Activated T-cell treated with anti-CD3 and anti-CD28 coated beads, Interleukin-2, amount 50 U/mL, for 72 hours (primary cell): Measurements from ENCODE around the gene LRRC43. TPM values are rescaled to one million over a fixed set of nuclear protein-coding genes. Genes with fewer than 3 reads are reported as not detected.
A peak's percentile ranks its signal among the peaks of the same experiment; 100 is the strongest.

Experiments
- ATAC-seq, 2 donors: fragments of 150-1000 bp; cut with Tn5 transposase; replicated peaks in 1 of 2; 2 replicates each; pipeline ENCODE4 v1.10.0; 2021; ENCODE audit warnings: moderate library complexity in 2 of 2, mild to moderate bottlenecking in 1 of 2
- DNase-seq, 2 donors: peaks; one replicate each; pipeline ENCODE4 v3.0.0; 2021 to 2022; ENCODE audit warnings: mixed read lengths in 1 of 2
- H3K27ac Mint-ChIP-seq: one replicate; pipeline ENCODE4 v1.8.0; 2022; ENCODE audit warnings: mild to moderate bottlenecking, moderate library complexity, mixed read lengths
- H3K27me3 Mint-ChIP-seq: one replicate; pipeline ENCODE4 v1.8.0; 2022; ENCODE audit warnings: low read depth, mixed read lengths
- H3K36me3 Mint-ChIP-seq, 2 donors: one replicate each; pipeline ENCODE4 v1.8.0; 2022; ENCODE audit warnings: mixed read lengths in 2 of 2, mild to moderate bottlenecking in 1 of 2; ENCODE audit not compliant: insufficient read depth in 2 of 2
- H3K4me1 Mint-ChIP-seq: one replicate; pipeline ENCODE4 v1.8.0; 2022; ENCODE audit warnings: low read depth, mixed read lengths
- H3K4me3 Mint-ChIP-seq, 2 donors: one replicate each; pipeline ENCODE4 v1.8.0; 2022; ENCODE audit warnings: mild to moderate bottlenecking in 2 of 2, mixed read lengths in 2 of 2, moderate library complexity in 2 of 2
- H3K9me3 Mint-ChIP-seq, 2 donors: one replicate each; pipeline ENCODE4 v1.8.0; 2022; ENCODE audit warnings: mixed read lengths in 2 of 2
- total RNA-seq, 2 donors: library from RNA; stranded (reverse); gene quantifications; one replicate each; pipeline ENCODE4 v1.2.3, GENCODE V29; 2022

The LRRC43 gene
- total RNA-seq = 1 to 10 TPM in 1 of 2 donors, under 1 TPM in 1; 0.74 to 1.2 TPM

- H3K27me3 Mint-ChIP-seq = peaks cover 18% of the 10 kb centered on the region
- H3K36me3 Mint-ChIP-seq = no peaks in the 10 kb centered on the region
- no peaks in the 10 kb centered on the region for H3K9me3 Mint-ChIP-seq
- H3K27ac Mint-ChIP-seq = no peak within 1 kb of the TSS
- ATAC-seq (peak; percentile 86 to 92), DNase-seq (peak; percentile 48 to 58)
- peaks cover 11% of the 10 kb centered on the region for H3K4me1 Mint-ChIP-seq
- H3K4me3 Mint-ChIP-seq = peak within 1 kb of the TSS; percentile 78 to 81
These were observed at the start of gene LRRC43 for GRCh38 chr12:122182887-122183587. Gene LRRC43 (plus strand): TSS chr12:122183123. CDS start chr12:122183145, 22 bp downstream.

- H3K27me3 Mint-ChIP-seq = no peaks in the 10 kb centered on the region
- no peaks in the 10 kb centered on the region for H3K9me3 Mint-ChIP-seq
- H3K36me3 Mint-ChIP-seq = peaks cover 0 to 2% of the 10 kb centered on the region in 2 donors
- ATAC-seq = no peak
- H3K4me1 Mint-ChIP-seq = no peaks in the 10 kb centered on the region
- no peak overlapping the region for H3K4me3 Mint-ChIP-seq
- DNase-seq = no peak
- no peak overlapping the region for H3K27ac Mint-ChIP-seq
These were observed 49.6 kb upstream of the LRRC43 start for GRCh38 chr12:122133192-122133950.

- DNase-seq (no peak), ATAC-seq (no peak)
- Mint-ChIP-seq H3K9me3 (no peaks in the 10 kb centered on the region), H3K4me1 (no peaks in the 10 kb centered on the region), H3K27ac (no peak overlapping the region), H3K27me3 (no peaks in the 10 kb centered on the region), H3K4me3 (no peak overlapping the region), H3K36me3 (peaks cover 0 to 2% of the 10 kb centered on the region in 2 donors)
These were observed 47.4 kb upstream of the LRRC43 start for GRCh38 chr12:122135437-122136031.

- ATAC-seq (no peak), DNase-seq (no peak)
- Mint-ChIP-seq H3K4me1 (no peaks in the 10 kb centered on the region), H3K36me3 (no peaks in the 10 kb centered on the region), H3K9me3 (no peaks in the 10 kb centered on the region), H3K27me3 (no peaks in the 10 kb centered on the region), H3K4me3 (no peak overlapping the region), H3K27ac (no peak overlapping the region)
These were observed 45.7 kb upstream of the LRRC43 start for GRCh38 chr12:122137229-122137628.

GRCh38 chr12:122137681-122138080, 45.2 kb upstream of the LRRC43 start:
- Mint-ChIP-seq H3K4me1 (no peaks in the 10 kb centered on the region), H3K27ac (no peak overlapping the region), H3K4me3 (no peak overlapping the region), H3K36me3 (no peaks in the 10 kb centered on the region), H3K9me3 (no peaks in the 10 kb centered on the region), H3K27me3 (no peaks in the 10 kb centered on the region)
- DNase-seq (no peak), ATAC-seq (no peak)

GRCh38 chr12:122138181-122138580, 44.7 kb upstream of the LRRC43 start:
- Mint-ChIP-seq H3K9me3 (no peaks in the 10 kb centered on the region), H3K4me1 (no peaks in the 10 kb centered on the region), H3K27me3 (no peaks in the 10 kb centered on the region), H3K36me3 (no peaks in the 10 kb centered on the region), H3K27ac (no peak overlapping the region), H3K4me3 (no peak overlapping the region)
- DNase-seq = no peak
- ATAC-seq = no peak

GRCh38 chr12:122138616-122139015, 44.3 kb upstream of the LRRC43 start:
- Mint-ChIP-seq H3K36me3 (no peaks in the 10 kb centered on the region), H3K9me3 (no peaks in the 10 kb centered on the region), H3K27ac (no peak overlapping the region), H3K4me1 (no peaks in the 10 kb centered on the region), H3K4me3 (no peak overlapping the region), H3K27me3 (no peaks in the 10 kb centered on the region)
- ATAC-seq = no peak
- DNase-seq = no peak

GRCh38 chr12:122139266-122139665, 43.7 kb upstream of the LRRC43 start:
- Mint-ChIP-seq H3K9me3 (no peaks in the 10 kb centered on the region), H3K27me3 (no peaks in the 10 kb centered on the region), H3K4me3 (no peak overlapping the region), H3K36me3 (no peaks in the 10 kb centered on the region), H3K4me1 (no peaks in the 10 kb centered on the region), H3K27ac (no peak overlapping the region)
- DNase-seq (no peak), ATAC-seq (no peak)

- DNase-seq = no peak
- H3K27me3 Mint-ChIP-seq = no peaks in the 10 kb centered on the region
- no peak overlapping the region for H3K4me3 Mint-ChIP-seq
- no peak for ATAC-seq
- H3K4me1 Mint-ChIP-seq = no peaks in the 10 kb centered on the region
- H3K9me3 Mint-ChIP-seq = no peaks in the 10 kb centered on the region
- H3K27ac Mint-ChIP-seq = no peak overlapping the region
- H3K36me3 Mint-ChIP-seq = no peaks in the 10 kb centered on the region
These were observed 43.0 kb upstream of the LRRC43 start for GRCh38 chr12:122139941-122140340.

GRCh38 chr12:122140467-122141257, 42.3 kb upstream of the LRRC43 start:
- H3K4me1 Mint-ChIP-seq = no peaks in the 10 kb centered on the region
- no peaks in the 10 kb centered on the region for H3K36me3 Mint-ChIP-seq
- no peaks in the 10 kb centered on the region for H3K27me3 Mint-ChIP-seq
- no peaks in the 10 kb centered on the region for H3K9me3 Mint-ChIP-seq
- no peak overlapping the region for H3K27ac Mint-ChIP-seq
- ATAC-seq (no peak), DNase-seq (no peak)
- H3K4me3 Mint-ChIP-seq = no peak overlapping the region

GRCh38 chr12:122141911-122142725, 40.8 kb upstream of the LRRC43 start:
- no peak for DNase-seq
- no peak for ATAC-seq
- H3K27ac Mint-ChIP-seq = no peak overlapping the region
- no peak overlapping the region for H3K4me3 Mint-ChIP-seq
- no peaks in the 10 kb centered on the region for H3K4me1 Mint-ChIP-seq
- no peaks in the 10 kb centered on the region for H3K27me3 Mint-ChIP-seq
- H3K9me3 Mint-ChIP-seq = no peaks in the 10 kb centered on the region
- no peaks in the 10 kb centered on the region for H3K36me3 Mint-ChIP-seq

- Mint-ChIP-seq H3K9me3 (no peaks in the 10 kb centered on the region), H3K36me3 (no peaks in the 10 kb centered on the region), H3K27ac (no peak overlapping the region), H3K27me3 (no peaks in the 10 kb centered on the region), H3K4me1 (no peaks in the 10 kb centered on the region), H3K4me3 (no peak overlapping the region)
- DNase-seq = no peak
- no peak for ATAC-seq
These were observed 40.1 kb upstream of the LRRC43 start for GRCh38 chr12:122142857-122143256.
